Progenitor cell of endocrine pancreas (in vitro differentiated cells): ENCODE measurements around the gene IL18R1. TPM values are rescaled to one million over a fixed set of nuclear protein-coding genes. Genes with fewer than 3 reads are reported as not detected.

Experiments
- DNase-seq: peaks from one replicate; pipeline ENCODE4 v3.0.0; 2021; ENCODE audit warnings: low spot score; ENCODE audit not compliant: unreplicated experiment
- H3K27ac Mint-ChIP-seq: 2 replicates; pipeline ENCODE4 v1.8.0; 2021; ENCODE audit warnings: mild to moderate bottlenecking, moderate library complexity, mixed read lengths
- H3K27me3 Mint-ChIP-seq: 2 replicates; pipeline ENCODE4 v1.8.0; 2021; ENCODE audit warnings: mixed read lengths
- H3K36me3 Mint-ChIP-seq: 2 replicates; pipeline ENCODE4 v1.8.0; 2022; ENCODE audit warnings: mixed read lengths; ENCODE audit not compliant: insufficient read depth
- H3K4me1 Mint-ChIP-seq: 2 replicates; pipeline ENCODE4 v1.8.0; 2021; ENCODE audit warnings: low read depth, mixed read lengths
- H3K4me3 Mint-ChIP-seq: 2 replicates; pipeline ENCODE4 v1.8.0; 2021; ENCODE audit warnings: low read depth, mild to moderate bottlenecking, moderate library complexity, mixed read lengths
- H3K9me3 Mint-ChIP-seq: 2 replicates; pipeline ENCODE4 v1.8.0; 2021; ENCODE audit warnings: low read depth, mixed read lengths
- CTCF ChIP-seq: fragments of 200-600 bp; sonication (generic); IDR thresholded peaks from one replicate; pipeline ENCODE4 v1.5.0; 2021; ENCODE audit warnings: antibody characterized with exemption, mild to moderate bottlenecking; ENCODE audit not compliant: unreplicated experiment
- total RNA-seq: library from RNA; stranded (reverse); gene quantifications from 2 replicates; pipeline ENCODE4 v1.2.1, GENCODE V29; 2021

The IL18R1 gene
- total RNA-seq, 1 donor from 2014 or later: 0.22 TPM

DNA sequence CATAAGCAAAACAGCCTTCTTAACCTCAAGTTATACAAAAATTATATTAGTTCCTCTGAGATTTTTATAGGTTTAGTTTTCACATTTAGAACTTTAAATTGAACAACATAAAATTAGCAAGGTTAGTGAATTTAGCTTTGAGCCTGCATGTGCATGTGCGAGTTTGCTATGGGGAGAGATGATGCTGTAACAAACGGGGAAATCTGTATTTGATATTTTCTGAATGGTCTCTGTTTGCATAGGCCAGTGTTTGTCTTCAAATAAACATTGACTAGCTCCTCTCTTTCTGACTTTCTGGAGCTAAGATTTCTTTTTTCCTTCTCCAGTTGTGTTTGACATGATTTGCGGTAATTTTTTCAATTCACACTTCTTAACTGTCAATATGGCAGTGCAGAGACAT is 36.5 kb downstream of the IL18R1 start:
- Mint-ChIP-seq H3K36me3 (no peaks in the 10 kb centered on the region), H3K4me1 (peaks cover 5% of the 10 kb centered on the region), H3K27ac (no peak overlapping the region), H3K4me3 (no peak overlapping the region), H3K9me3 (no peaks in the 10 kb centered on the region), H3K27me3 (peaks cover 9% of the 10 kb centered on the region)
- no peak for DNase-seq
- no peak for TF ChIP-seq CTCF

DNA sequence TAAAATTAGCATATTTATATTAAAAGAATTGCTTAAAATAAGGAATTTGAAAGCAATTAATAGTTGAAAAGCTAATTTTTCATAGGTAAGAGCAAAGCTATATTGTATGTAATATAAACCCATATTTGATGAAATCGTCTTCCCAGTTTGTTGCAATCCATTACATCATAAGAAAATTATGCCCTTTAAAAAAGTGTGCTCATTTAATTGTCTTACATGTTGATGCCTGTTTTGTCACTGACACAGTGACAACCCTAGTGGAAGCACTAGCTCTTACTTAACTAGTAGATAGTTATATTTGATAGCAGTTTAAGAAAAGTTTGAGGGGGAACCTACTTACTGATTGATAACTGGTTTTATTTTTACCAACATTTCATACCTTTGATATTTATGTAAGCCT is 37.3 kb downstream of the IL18R1 start:
- Mint-ChIP-seq H3K27ac (no peak overlapping the region), H3K9me3 (no peaks in the 10 kb centered on the region), H3K36me3 (no peaks in the 10 kb centered on the region), H3K27me3 (peaks cover 7% of the 10 kb centered on the region), H3K4me1 (peaks cover 5% of the 10 kb centered on the region), H3K4me3 (no peak overlapping the region)
- no peak for DNase-seq
- TF ChIP-seq CTCF: no peak

DNA sequence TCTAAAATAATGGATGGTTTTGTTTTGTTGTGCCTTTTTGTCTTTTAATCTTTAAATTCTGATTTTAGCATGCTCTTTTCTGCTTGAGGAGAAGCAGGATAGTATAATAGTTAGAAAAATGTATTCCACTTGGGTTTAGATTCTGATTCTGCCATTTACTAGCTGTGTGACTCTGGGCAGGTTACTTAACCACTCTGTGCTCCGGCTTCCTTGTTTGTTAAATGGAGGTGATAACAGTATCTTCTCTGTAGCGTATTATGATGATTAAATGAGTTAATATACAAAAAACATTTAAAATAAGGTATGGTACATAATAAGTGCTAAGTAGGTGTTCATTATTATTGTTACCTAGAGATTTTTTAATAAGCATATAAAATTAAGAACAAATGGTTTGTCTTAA is 40.4 kb downstream of the IL18R1 start:
- Mint-ChIP-seq H3K4me1 (peaks cover 5% of the 10 kb centered on the region), H3K36me3 (no peaks in the 10 kb centered on the region), H3K27ac (no peak overlapping the region), H3K27me3 (peaks cover 7% of the 10 kb centered on the region), H3K9me3 (no peaks in the 10 kb centered on the region), H3K4me3 (no peak overlapping the region)
- no peak for DNase-seq
- no peak for TF ChIP-seq CTCF

DNA sequence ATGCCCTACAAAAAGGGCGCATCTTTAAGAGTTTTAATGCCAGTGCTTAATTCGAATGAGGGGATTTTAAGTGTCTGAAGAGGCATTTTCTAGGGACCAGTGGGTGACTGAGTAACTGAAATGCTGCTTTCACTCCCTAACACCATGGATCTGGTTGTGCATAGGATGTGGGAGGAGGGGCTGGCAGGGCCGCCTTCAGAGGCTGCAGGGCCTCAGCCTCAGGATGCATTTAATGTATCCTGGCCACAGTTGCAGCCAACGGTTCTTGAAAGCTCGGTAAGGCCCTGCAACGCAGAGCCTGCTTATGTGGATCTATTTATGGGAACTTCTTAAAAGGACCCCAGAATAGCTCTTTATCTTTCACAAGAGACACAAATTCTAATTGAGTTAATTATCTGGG is 41.6 kb downstream of the IL18R1 start:
- Mint-ChIP-seq H3K9me3 (no peaks in the 10 kb centered on the region), H3K4me3 (no peak overlapping the region), H3K27ac (no peak overlapping the region), H3K27me3 (peaks cover 7% of the 10 kb centered on the region), H3K36me3 (no peaks in the 10 kb centered on the region), H3K4me1 (peaks cover 4% of the 10 kb centered on the region)
- TF ChIP-seq CTCF: no peak
- DNase-seq: no peak

GRCh38 chr2:102399499-102400141 is 44.0 kb downstream of the IL18R1 start:
- no peak for TF ChIP-seq CTCF
- Mint-ChIP-seq H3K27ac (peak overlapping the region; percentile 71), H3K4me3 (no peak overlapping the region), H3K4me1 (peaks cover 3% of the 10 kb centered on the region), H3K27me3 (no peaks in the 10 kb centered on the region), H3K9me3 (no peaks in the 10 kb centered on the region), H3K36me3 (no peaks in the 10 kb centered on the region)
- DNase-seq: no peak
